Medulla oblongata (tissue), 1 donor: ENCODE results near the gene CIAO2A.
A peak's percentile ranks its signal among the peaks of the same experiment; 100 is the strongest.

Experiments used
- DNase-seq: peaks from one replicate; pipeline ENCODE4 v3.0.0-alpha.2; 2015; ENCODE audit errors: extremely low spot score

The CIAO2A gene

DNA sequence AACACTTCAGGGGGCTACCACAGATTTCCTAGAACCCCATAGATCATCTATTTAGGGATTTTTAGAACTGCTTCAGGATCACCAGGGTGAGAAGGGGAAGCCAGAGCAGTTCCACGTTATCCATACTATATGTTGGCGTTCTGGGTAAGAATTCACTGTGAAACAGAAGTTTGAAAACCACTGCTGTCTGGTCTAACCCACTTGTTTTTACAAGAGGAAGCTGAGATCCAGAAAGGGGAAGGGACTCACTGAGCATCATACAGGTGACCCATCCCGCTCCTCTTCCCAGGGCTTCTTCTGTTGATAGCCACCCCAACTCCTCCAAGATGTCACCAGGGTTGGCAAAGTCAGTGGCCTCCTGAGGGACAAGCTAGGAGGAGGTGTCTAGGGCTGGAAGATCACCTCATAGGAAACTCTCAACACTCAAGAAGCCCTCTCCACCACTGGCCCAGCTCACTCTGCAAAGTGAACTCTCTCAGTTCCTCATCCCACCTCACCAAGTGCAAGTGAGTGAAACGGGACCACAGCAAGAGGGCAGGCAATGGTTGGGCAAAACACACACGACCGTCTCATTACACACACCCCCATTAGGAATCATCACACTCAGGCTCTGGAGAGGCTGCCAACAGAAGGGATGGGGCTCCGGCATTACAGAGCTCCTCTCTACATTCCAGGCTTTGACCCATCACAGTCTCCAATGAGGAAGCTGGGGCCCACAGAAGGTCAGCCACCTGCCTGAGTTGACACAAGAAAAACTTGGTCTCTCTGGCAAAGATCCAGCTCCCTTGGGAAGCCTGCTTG is 49.1 kb downstream of the CIAO2A start:
- no peak for DNase-seq

DNA sequence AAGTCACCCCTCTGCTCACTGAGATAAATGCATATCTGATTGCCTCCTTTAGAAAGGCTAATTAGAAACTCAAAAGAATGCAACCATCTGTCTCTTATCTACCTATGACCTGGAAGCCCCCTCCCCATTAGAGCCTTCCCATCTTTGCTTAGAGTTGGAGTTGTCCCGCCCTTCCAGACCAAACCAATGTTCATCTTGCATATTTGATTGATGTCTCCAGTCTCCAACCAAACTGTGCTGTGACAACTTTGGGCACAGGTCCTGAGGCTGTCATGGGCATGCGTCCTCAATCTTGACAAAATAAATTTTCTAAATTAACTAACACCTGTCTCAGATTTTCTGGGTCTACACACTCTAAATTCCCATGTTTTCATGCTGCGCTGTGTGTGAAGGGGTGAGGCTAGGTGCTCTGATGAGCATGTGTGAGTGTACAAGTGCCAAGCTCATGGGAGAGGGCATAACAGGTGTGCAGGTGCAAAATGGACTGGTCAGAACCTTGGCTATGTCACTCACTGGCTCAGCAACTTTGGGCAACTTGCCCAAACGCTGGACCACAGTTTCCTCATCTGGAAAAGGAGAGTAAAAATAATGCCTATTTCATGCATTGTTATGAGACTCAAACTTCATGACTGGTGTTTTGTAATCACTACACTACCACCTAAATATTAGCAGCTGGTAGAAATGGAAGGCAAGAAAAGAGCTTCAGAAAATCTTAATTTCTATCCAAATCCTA is 54.6 kb downstream of the CIAO2A start:
- DNase-seq = no peak

DNA sequence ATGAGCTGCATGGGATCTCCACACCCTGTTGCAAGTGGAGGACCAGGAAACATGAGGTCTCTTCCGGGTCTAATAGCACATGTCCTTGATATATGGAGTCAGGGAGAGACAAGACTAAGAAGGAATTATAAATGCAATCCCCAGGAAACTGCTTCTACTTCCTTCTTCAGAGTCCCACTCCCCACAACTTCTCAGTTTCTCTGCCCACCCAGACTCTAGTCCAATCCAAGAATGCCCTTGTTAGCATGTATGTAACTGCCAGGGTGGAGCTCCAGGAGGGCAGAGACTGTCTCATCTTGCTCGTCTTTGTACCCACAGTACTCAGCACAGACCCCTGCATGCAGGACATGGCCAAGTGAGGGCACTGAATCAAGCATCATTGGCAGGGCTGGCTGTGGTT is 55.7 kb downstream of the CIAO2A start:
- no peak for DNase-seq

DNA sequence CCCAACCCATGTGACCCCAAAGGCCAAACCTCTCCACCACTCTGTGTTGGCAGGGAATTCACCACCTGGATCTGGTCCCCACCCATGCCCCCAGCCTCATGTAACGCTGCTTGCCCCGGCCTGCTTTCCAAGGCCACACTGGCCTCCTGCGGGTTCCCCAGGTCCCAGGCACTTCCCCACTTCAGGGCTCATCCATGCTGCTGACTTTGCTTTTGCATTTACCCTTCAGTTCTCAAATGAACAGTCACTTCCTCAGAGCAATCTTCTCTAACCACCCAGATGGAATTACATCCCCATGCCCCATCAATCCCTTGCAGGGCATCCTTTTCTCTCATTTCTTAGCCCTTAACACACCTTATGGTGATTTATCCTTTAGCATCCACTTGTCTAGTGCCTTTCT is 56.5 kb downstream of the CIAO2A start:
- DNase-seq = no peak

DNA sequence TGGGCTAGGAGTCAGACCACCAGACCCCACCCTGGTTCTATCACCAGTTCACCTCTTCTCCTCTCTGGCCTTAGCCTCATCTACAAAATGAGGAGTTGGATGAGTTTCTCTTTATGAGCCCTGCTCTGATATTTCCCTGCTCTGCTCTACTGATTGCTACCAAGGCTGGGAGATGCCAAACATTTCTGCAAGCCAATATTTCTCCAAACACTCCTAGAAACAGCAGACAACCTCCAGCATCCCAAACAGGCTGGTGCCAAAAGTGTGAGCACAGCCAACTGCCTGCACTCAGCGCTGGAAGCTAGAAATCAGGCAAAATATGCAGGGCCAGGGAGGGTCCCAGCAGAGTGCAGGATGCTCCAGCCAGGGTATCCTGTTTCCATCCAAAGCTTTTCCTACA is 58.1 kb downstream of the CIAO2A start:
- no peak for DNase-seq

DNA sequence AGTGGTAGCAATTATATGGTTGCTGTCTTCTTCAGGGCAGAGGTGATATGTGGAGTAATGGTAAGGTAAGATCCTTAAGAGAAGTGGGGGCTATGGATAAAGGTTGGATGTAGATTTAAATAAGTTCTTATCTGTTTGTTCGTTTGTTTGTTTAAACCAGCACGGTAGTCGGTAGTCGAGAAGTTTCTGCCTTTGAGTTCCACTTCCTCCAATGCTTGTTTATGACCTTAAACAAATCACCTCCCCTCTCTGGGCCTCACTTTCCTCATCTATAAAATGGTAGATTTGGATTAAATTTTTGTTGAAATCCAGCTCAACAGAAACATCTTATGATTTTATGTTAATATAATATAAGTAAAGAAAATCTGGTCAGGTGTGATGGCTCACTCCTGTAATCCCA is 59.1 kb downstream of the CIAO2A start:
- DNase-seq = no peak

DNA sequence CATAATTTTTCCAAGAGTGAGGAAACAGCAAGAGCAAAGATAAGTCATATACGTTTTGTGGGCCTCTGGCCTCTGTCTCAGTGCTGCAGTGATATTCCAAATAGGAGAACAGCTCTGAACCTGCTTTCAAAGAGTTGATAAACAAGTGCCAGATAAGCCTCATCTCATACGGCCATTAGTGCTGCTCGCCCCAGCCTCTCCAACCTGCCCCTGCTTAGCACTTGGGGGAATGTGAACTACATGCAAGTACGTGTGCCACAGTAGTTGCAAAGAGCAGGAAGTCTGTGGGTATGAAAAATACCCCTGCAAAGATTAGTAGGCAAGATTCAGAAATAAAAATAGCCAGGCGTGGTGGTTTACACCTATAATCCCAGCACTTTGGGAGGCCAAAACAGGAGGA is 61.3 kb downstream of the CIAO2A start:
- DNase-seq = no peak

DNA sequence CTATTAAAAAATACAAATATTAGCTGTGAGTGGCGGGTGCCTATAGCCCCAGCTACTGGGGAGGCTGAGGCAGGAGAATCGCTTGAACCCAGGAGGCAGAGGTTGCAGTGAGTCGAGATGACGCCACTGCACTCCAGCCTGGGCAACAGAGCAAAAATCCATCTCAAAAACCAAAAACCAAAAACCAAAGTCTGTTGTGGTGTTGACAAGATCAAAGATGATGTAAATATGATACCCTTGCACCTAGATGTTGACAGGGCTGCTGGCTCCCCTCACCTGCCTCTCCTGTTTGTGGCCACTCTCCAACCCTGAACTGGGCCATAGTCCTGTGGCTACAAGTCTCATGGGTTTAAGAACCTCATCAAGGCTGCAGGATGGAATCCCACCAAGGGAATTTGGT is 63.5 kb downstream of the CIAO2A start:
- DNase-seq = no peak

DNA sequence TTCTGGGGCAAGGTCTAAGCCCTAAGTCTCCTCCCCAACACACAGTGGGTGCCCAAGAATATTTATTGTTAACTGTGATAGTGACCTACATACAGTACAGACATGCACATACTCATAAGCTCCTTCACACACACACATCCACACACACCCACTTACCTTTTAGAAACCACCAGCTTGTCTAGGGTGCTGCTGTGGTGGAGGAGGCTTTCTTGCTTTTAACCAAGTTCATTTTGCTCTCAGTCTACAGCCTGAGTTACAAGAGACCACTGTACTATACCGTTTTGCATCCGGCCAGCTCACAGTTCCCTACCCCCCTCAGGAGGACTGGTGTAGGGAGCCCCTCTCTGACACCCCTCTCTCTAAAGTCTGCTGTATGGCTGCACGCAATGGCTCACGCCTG is 64.0 kb downstream of the CIAO2A start:
- DNase-seq = no peak

DNA sequence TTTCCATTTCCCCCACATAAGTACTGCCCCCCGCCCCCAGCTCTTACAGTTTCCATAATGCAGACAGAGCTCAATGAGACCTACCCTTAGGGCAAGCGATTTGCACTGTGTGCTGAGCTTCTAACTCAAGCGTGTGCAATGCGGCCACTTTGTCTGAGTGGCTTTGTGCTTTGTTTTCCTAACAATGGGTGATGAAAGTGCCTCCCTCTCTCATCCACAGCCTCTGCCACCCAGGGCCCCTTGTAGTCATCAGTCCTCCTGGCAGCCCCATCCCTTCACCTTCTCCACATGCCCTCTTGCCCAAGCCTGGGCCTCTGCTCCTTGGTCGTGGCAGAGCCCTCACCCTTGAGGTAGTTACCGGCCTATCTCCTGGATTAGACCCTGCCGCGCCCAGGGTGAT is 64.5 kb downstream of the CIAO2A start:
- DNase-seq = peak; percentile 94

DNA sequence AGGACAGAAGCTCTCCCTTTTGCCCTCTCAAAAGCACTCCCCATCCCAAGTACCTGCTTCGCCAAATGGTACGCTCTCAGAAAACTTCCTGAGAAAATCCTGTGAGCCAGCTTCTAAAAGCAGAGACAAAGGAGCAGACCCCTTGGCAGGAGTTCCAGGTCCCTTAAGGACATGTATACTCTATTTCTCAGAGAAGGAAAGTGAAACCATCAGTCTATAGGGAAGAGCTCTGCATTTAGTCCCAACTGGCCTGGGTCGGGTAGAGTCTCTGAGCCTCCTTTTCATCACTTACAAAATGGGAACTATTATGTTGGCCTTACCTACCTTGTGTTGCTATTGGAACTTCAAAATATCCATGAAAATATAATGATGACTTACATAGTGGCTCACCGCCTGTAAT is 67.0 kb downstream of the CIAO2A start:
- DNase-seq = no peak

DNA sequence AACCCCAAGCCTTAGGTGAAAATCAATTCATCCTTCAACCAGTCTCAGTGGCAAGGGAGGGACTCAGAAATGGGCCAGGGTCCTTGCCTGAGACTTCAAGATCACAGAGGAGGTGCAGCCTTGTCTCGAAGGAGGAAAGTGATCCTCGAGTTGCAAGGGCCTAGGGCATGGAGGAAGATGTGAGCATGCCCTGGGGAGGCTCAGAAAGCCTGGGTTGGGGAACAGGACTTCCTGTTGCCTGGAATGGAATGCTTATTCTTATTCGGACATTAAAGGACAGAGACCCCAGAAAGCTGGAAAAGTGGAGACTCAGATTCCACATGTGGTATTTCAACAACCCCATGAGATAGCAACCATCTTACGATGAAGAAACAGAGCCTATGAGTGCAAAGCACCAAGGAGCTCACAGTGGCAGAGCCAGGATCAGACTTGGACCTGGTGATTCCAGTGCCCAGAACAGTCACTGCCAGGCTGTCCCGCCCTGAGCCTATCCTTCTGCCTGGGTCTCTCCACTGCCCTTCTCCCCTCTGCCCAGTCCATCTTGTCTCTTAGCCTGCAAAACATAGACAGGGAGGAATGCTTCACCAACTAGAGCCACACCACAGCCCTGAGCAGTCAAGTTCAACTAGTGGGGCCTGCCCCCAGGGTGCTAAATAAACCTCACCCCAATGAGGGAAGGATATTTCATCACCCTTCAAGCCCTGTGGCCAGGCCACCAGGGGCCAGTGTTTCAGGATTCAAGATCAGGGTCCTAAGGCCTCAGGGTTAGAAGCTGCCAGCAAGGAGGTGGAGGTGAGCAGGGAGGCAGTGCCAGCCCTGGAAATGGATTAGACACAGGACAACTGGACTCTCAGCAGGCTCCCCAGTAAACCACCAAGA is 69.2 kb downstream of the CIAO2A start:
- DNase-seq = no peak

DNA sequence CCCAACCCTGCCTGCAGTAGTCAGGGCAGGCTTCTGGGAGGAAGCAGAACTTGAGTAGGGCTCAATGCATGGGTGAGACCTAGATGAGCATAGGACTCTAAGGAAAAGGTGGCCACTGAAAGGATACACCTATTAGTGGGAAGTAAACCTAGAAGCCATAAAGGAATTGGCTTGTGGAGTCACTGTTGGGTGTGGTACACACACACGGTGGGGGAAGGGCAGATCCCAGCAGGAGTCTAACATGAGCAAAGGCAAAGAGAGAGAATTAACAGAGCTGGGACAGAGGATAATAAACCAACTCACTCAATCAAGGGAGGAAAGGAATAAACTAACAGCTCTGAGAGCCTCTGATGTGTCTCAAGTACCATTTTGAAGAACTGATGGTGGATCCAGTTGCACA is 70.4 kb downstream of the CIAO2A start:
- no peak for DNase-seq

DNA sequence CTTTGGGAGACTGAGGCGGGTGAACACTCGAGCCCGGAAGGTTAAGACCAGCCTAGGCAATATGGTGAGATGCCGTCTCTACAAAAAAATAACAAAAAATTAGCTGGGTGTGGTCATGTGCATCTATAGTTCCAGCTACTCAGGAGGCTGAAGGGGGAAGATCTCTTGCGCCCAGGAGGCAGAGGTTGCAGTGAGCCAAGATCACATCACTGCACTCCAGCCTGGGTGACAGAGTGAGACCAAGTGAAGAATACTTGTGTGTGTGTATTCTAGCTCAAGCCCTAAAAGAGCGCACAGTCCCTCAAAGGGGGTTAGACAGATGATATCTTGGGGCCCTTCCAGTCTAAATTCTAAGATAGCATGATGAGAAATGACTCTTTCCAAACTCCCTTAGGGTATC is 71.1 kb downstream of the CIAO2A start:
- no peak for DNase-seq
